Spleen (tissue), 7 donors: ENCODE data around the gene POLA1.

Experiments
- POLR2AphosphoS5 ChIP-seq, 3 donors: sonication (generic); formaldehyde crosslinking; IDR thresholded peaks; one replicate each; pipeline ENCODE4 v1.5.1; 2017; ENCODE audit warnings: antibody characterized with exemption in 3 of 3
- TF ChIP-seq, protein P1 (sequence below), 11 experiments: fragments of 200-600 bp in 7 of 11; fragments of 450-650 bp in 4 of 11; sonication (generic) in 4 of 11; IDR thresholded peaks in 8 of 11; conservative IDR thresholded peaks in 3 of 11; 1 replicate in 7 of 11; 2 replicates in 4 of 11; pipeline versions ENCODE4 v1.4.0 to v1.8.0; 2016 to 2021; ENCODE audit warnings: antibody characterized with exemption in 11 of 11, inconsistent platforms in 4 of 11, mild to moderate bottlenecking in 1 of 11
- donor health status: DM: no; HTN: no; CAD: no; lungs with moderate emphysema.
- donor health status: DM: no; HTN: no; CAD: no.
- donor health status: DM: no; HTN: no; CAD: no.

DNA sequence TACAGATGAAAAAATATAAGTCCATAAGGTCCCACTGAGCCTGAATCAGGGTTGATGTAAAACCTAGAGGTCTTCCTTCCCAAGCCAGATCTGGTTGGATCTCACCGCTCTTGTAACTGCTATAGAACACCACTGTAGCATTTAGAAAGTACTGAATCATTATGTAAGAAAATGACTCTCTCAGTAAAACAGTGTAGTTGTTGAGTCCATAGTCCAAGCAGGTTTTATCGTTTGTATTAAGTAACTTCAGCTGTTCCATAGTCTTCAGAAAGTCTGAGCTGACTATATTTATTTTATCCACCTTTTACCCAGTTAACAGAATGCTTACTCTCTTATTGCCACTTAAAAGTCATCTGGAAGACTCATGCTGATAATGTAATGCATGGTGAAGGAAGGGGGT is 82.2 kb downstream of the POLA1 start:
- no peak for TF ChIP-seq POLR2AphosphoS5 (IDR thresholded peaks at IDR 0.05)
- TF ChIP-seq, protein P1, sequence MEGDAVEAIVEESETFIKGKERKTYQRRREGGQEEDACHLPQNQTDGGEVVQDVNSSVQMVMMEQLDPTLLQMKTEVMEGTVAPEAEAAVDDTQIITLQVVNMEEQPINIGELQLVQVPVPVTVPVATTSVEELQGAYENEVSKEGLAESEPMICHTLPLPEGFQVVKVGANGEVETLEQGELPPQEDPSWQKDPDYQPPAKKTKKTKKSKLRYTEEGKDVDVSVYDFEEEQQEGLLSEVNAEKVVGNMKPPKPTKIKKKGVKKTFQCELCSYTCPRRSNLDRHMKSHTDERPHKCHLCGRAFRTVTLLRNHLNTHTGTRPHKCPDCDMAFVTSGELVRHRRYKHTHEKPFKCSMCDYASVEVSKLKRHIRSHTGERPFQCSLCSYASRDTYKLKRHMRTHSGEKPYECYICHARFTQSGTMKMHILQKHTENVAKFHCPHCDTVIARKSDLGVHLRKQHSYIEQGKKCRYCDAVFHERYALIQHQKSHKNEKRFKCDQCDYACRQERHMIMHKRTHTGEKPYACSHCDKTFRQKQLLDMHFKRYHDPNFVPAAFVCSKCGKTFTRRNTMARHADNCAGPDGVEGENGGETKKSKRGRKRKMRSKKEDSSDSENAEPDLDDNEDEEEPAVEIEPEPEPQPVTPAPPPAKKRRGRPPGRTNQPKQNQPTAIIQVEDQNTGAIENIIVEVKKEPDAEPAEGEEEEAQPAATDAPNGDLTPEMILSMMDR (IDR thresholded peaks at IDR 0.05 in 8 of 11, conservative IDR thresholded peaks at IDR 0.05 in 3 of 11) = no peak
